Spleen (tissue), 11 donors: Measurements from ENCODE around the gene CDS2. TPM values are rescaled to one million over a fixed set of nuclear protein-coding genes. Genes with fewer than 3 reads are reported as not detected.

Experiments used
- DNase-seq: peaks from one replicate; pipeline ENCODE4 v3.0.0-alpha.2; 2020
- H3K27ac ChIP-seq, 8 donors: fragments of 200-600 bp; sonication (generic) in 7 of 8; 1 replicate in 4 of 8; 2 replicates in 4 of 8; pipeline versions ENCODE4 v1.5.0 to v1.8.0; 2016 to 2021; ENCODE audit warnings: inconsistent platforms in 4 of 8, mild to moderate bottlenecking in 4 of 8, moderate library complexity in 1 of 8
- H3K27me3 ChIP-seq, 7 donors: fragments of 200-600 bp; sonication (generic) in 6 of 7; replicated peaks in 1 of 7; 1 replicate in 4 of 7; 2 replicates in 3 of 7; pipeline versions ENCODE4 v1.5.0 to v1.8.0; 2016 to 2021; ENCODE audit warnings: inconsistent platforms in 3 of 7, mild to moderate bottlenecking in 1 of 7
- H3K36me3 ChIP-seq, 6 donors: fragments of 200-600 bp; sonication (generic) in 5 of 6; 1 replicate in 4 of 6; 2 replicates in 2 of 6; pipeline versions ENCODE4 v1.5.0 to v1.8.0; 2016 to 2021; ENCODE audit warnings: inconsistent platforms in 2 of 6
- H3K4me1 ChIP-seq, 6 donors: fragments of 200-600 bp; sonication (generic) in 5 of 6; 1 replicate in 3 of 6; 2 replicates in 3 of 6; pipeline versions ENCODE4 v1.5.0 to v1.8.0; 2016 to 2021; ENCODE audit warnings: inconsistent platforms in 3 of 6
- H3K4me3 ChIP-seq, 8 donors: fragments of 200-600 bp; sonication (generic) in 7 of 8; 1 replicate in 4 of 8; 2 replicates in 4 of 8; pipeline versions ENCODE4 v1.5.0 to v1.8.0; 2016 to 2021; ENCODE audit warnings: inconsistent platforms in 4 of 8, mild to moderate bottlenecking in 4 of 8, moderate library complexity in 2 of 8
- H3K9me3 ChIP-seq, 8 donors: fragments of 200-600 bp; sonication (generic) in 7 of 8; 1 replicate in 4 of 8; 2 replicates in 4 of 8; pipeline versions ENCODE4 v1.5.0 to v1.8.0; 2016 to 2021; ENCODE audit warnings: inconsistent platforms in 4 of 8
- POLR2A ChIP-seq, 3 donors: fragments of 450-650 bp; IDR thresholded peaks; one replicate each; pipeline ENCODE4 v1.5.1; 2017; ENCODE audit warnings: antibody characterized with exemption in 3 of 3, mild to moderate bottlenecking in 1 of 3
- POLR2AphosphoS5 ChIP-seq, 3 donors: sonication (generic); formaldehyde crosslinking; IDR thresholded peaks; one replicate each; pipeline ENCODE4 v1.5.1; 2017; ENCODE audit warnings: antibody characterized with exemption in 3 of 3
- WGBS, 5 donors: extraction: QIAGEN DNeasy Blood & Tissue Kit in 3 of 5; methylation state at CpG; one replicate each; pipeline versions ENCODE4 v1.1.5 to v1.1.7; 2013 to 2018; 5-methylcytosine and 5-hydroxymethylcytosine counted together
- intact Hi-C: fragments of 100-400 bp; cut with DNase I; formaldehyde crosslinking; loops from one replicate; pipeline ENCODE4 v1.15.0; 2023; ENCODE audit warnings: low total_unique reads
- polyA plus RNA-seq, 3 donors: library from polyadenylated mRNA; stranded (reverse); fragments of 200-250 nt; gene quantifications; one replicate each; pipeline ENCODE4 v1.2.1, GENCODE V29; 2013
- total RNA-seq, 7 donors: library from RNA; depleted of rRNA in 3 of 7; stranded (reverse); fragments of >200 nt in 3 of 7; fragmentation: NEBNext Ultra II Directional in 4 of 7; extraction: Animal tissue kit (Norgen Biotek cat#: 25700) in 4 of 7; gene quantifications; one replicate each; pipeline versions ENCODE4 v1.1.0 to v1.2.1, GENCODE V29; 2016 to 2021
- TF ChIP-seq, protein P1 (sequence below), 11 experiments: fragments of 200-600 bp in 7 of 11; fragments of 450-650 bp in 4 of 11; sonication (generic) in 4 of 11; IDR thresholded peaks in 8 of 11; conservative IDR thresholded peaks in 3 of 11; 1 replicate in 7 of 11; 2 replicates in 4 of 11; pipeline versions ENCODE4 v1.4.0 to v1.8.0; 2016 to 2021; ENCODE audit warnings: antibody characterized with exemption in 11 of 11, inconsistent platforms in 4 of 11, mild to moderate bottlenecking in 1 of 11
- donor health status: healthy with polysubstance abuse.
- donor health status: DM: no; HTN: no; CAD: no; lungs with moderate emphysema.
- donor health status: DM: no; HTN: no; CAD: no.
- donor health status: Bipolar disorder and iron deficiency.
- donor health status: healthy.
- donor health status: DM: no; HTN: no; CAD: no.
- donor health status: DM: yes; HTN: yes; CAD: no.

CDS2 gene
- total and polyA plus RNA-seq, 10 donors = 6.9 to 61.8 (median 41.9) TPM

DNA sequence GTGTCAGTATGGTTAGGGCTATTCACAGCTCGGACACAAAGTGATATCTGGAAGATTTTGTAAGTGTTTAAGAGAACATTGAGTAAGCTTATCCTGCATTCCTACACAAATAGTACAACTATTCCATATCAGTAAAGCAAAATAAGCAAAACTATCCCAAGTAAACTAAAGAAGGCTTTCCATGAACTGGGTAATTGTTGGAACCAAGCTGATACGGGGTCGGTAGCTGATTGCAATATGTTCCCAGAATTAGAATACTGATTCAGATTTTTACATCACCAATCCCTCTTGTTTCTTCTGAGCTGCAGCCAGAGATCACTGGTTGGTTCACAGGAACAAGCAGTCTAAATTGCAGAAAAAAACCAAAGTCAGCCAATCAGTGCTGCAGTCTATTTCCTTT lies 54.1 kb downstream of the CDS2 start:
- peaks cover 0 to 11% (median 0%) of the 10 kb centered on the region in 6 donors for H3K4me1 ChIP-seq
- WGBS, 5 donors = 83 to 95% (median 93%) methylated on average over 3 of the region's 3 CpGs
- no peaks in the 10 kb centered on the region for H3K9me3 ChIP-seq
- no peak for DNase-seq
- intact Hi-C loops = no loop called here
- no peak overlapping the region for H3K27ac ChIP-seq
- H3K36me3 ChIP-seq = peaks cover 0 to 100% (median 68%) of the 10 kb centered on the region in 6 donors
- no peaks in the 10 kb centered on the region for H3K27me3 ChIP-seq
- H3K4me3 ChIP-seq = no peak overlapping the region
- TF ChIP-seq, protein P1, sequence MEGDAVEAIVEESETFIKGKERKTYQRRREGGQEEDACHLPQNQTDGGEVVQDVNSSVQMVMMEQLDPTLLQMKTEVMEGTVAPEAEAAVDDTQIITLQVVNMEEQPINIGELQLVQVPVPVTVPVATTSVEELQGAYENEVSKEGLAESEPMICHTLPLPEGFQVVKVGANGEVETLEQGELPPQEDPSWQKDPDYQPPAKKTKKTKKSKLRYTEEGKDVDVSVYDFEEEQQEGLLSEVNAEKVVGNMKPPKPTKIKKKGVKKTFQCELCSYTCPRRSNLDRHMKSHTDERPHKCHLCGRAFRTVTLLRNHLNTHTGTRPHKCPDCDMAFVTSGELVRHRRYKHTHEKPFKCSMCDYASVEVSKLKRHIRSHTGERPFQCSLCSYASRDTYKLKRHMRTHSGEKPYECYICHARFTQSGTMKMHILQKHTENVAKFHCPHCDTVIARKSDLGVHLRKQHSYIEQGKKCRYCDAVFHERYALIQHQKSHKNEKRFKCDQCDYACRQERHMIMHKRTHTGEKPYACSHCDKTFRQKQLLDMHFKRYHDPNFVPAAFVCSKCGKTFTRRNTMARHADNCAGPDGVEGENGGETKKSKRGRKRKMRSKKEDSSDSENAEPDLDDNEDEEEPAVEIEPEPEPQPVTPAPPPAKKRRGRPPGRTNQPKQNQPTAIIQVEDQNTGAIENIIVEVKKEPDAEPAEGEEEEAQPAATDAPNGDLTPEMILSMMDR (IDR thresholded peaks at IDR 0.05 in 8 of 11, conservative IDR thresholded peaks at IDR 0.05 in 3 of 11) = no peak
- TF ChIP-seq POLR2A (IDR thresholded peaks at IDR 0.05) (no peak), POLR2AphosphoS5 (IDR thresholded peaks at IDR 0.05) (no peak)

DNA sequence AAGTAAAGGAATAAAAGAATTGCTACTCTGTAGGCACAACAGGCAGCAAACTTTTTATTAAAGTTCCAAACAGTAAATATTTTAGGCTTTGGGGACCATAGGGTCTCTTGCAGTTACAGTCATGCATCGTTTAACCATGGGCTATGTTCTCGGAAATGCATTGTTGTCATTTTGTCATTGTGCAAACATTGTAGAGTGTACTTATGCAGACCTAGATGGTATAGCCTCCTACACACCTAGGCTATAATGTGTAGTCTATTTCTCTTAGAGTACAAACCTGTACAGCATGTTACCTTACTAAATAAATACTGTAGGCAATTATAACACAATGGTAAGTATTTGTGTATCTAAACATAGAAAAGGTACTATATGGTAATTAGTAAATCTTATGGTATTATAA lies 54.7 kb downstream of the CDS2 start:
- Histone ChIP-seq H3K9me3 (no peaks in the 10 kb centered on the region), H3K4me3 (no peak overlapping the region), H3K4me1 (peaks cover 0 to 11% (median 0%) of the 10 kb centered on the region in 6 donors), H3K27me3 (no peaks in the 10 kb centered on the region), H3K27ac (no peak overlapping the region), H3K36me3 (peaks cover 0 to 100% (median 69%) of the 10 kb centered on the region in 6 donors)
- intact Hi-C loops = no loop called here
- DNase-seq = no peak
- WGBS, 5 donors = 94 to 97% (median 94%) methylated on average over 2 of the region's 2 CpGs
- TF ChIP-seq POLR2AphosphoS5 (IDR thresholded peaks at IDR 0.05) (no peak), POLR2A (IDR thresholded peaks at IDR 0.05) (no peak)
- TF ChIP-seq, protein P1 (IDR thresholded peaks at IDR 0.05 in 8 of 11, conservative IDR thresholded peaks at IDR 0.05 in 3 of 11) = no peak

DNA sequence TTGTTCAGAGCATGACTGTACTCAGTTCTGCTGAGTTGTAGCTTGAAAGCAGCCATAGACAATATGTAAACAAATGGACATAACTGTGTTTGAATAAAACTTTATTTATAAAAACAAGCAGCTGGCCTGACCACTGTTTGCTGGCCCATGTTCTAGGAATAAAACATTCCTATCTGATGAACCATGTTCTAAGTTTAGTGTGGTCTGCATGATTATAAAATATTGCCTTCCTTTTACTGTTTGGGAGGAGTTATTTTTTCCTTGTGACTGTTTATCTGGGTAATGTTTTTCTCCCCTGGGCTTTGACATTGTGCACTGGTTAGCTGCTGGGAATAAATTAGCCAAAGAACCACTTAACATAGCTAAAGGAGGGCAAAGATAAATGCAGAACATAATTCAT lies 55.1 kb downstream of the CDS2 start:
- TF ChIP-seq, protein P1 (IDR thresholded peaks at IDR 0.05 in 8 of 11, conservative IDR thresholded peaks at IDR 0.05 in 3 of 11) = no peak
- TF ChIP-seq POLR2AphosphoS5 (IDR thresholded peaks at IDR 0.05) (no peak), POLR2A (IDR thresholded peaks at IDR 0.05) (no peak)
- no peak overlapping the region for H3K4me3 ChIP-seq
- no peaks in the 10 kb centered on the region for H3K27me3 ChIP-seq
- intact Hi-C loops = no loop called here
- H3K9me3 ChIP-seq = no peaks in the 10 kb centered on the region
- no peak for DNase-seq
- H3K27ac ChIP-seq = no peak overlapping the region
- H3K36me3 ChIP-seq = peaks cover 0 to 100% (median 71%) of the 10 kb centered on the region in 6 donors
- peaks cover 0 to 11% (median 0%) of the 10 kb centered on the region in 6 donors for H3K4me1 ChIP-seq

DNA sequence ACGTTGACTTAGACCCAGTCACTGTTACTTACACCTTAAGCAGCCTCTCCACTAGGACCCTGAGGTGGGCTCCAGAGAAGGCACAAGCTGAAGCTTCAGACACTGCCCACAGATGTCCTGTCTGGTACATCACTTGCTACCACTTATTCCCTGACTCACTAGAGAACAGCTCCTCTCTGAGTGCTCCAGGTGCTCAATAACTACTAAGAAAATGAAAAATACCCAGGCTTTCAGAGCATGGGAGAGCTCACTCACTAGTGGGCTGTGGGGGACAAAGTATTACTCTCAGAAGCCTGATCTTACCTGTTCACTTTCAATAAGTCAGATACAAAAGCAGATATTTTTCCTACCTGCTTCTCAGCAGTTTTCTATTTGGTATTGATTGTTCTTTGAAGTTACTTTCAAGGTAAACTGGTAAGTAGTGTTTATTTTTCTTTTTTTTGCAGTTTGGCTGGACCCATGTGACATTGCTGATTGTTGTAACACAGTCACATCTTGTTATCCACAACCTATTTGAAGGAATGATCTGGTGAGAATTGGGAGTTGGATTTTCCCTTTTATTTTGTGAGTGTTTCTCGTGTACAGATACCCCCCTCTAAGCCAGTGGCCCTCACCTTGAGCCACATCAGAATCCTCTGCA lies 55.9 kb downstream of the CDS2 start:
- no peak overlapping the region for H3K27ac ChIP-seq
- peaks cover 0 to 11% (median 0%) of the 10 kb centered on the region in 6 donors for H3K4me1 ChIP-seq
- no peaks in the 10 kb centered on the region for H3K27me3 ChIP-seq
- no peaks in the 10 kb centered on the region for H3K9me3 ChIP-seq
- WGBS, 5 donors = 69 to 96% (median 93%) methylated on average over 2 of the region's 2 CpGs
- H3K4me3 ChIP-seq = no peak overlapping the region
- TF ChIP-seq POLR2A (IDR thresholded peaks at IDR 0.05) (no peak), POLR2AphosphoS5 (IDR thresholded peaks at IDR 0.05) (no peak)
- TF ChIP-seq, protein P1 (IDR thresholded peaks at IDR 0.05 in 8 of 11, conservative IDR thresholded peaks at IDR 0.05 in 3 of 11) = no peak
- DNase-seq = no peak
- intact Hi-C loops = no loop called here
- peaks cover 0 to 100% (median 71%) of the 10 kb centered on the region in 6 donors for H3K36me3 ChIP-seq
